Dermis microvascular lymphatic vessel endothelial cell (primary cell): ENCODE measurements around the gene FILIP1L. TPM values are rescaled to one million over a fixed set of nuclear protein-coding genes. Genes with fewer than 3 reads are reported as not detected.
"Not testable (repeated sequence)": the region's sequence is repeated elsewhere in the genome, so short reads cannot be mapped to it uniquely, and the experiment has no call there.

Experiments
- DNase-seq, 2 donors: peaks; one replicate each; pipeline versions ENCODE4 v3.0.0 to v3.0.0-alpha.2; 2010; ENCODE audit warnings: low read depth in 2 of 2
- total RNA-seq: library from RNA; depleted of rRNA; stranded (reverse); fragments of >200 nt; gene quantifications from 2 replicates; pipeline ENCODE4 v1.2.1, GENCODE V29; 2014

The FILIP1L gene
- total RNA-seq, 1 donor from 2014 or later: 19.0 TPM

DNA sequence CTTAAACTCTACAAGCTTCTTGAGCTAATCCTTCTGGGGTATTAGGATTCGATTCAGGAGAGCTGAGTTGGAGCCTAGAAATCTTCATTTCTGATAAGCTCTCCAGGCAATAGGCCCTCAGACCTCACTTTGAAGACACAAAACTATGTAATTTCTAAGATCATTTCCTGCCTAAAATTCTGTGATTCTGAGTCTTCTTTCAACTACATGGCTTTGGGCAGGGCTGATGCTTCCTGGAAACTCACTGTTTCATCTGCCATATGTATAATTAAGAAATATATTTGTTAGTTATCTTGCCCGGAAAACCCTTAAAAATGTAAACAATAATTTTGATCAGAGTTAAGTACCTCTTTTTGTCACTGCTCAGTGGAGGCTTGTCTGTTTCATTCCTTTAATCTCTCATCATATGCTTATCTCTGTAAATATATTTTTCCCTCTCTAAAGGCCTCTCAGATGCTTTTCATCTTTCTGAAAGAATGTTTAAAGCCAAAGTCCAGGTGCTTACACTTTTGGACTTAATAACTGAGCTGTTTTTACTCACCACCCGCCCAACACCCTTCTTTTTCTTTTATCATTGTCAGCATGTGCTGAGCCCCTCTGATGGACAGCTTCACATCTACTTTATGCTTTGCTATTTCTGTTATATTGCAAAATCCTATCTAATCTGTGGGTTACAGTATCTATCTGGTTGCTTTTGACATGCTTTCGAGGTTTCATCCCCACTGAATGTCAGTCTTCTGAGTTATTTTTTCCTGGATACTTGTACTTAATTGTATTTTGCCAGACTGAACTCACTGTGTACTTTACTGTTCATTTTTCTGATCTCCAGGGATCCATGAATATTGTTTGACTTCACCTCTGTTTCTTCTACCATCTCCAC lies 38.2 kb downstream of the FILIP1L start:
- DNase-seq: no peak

DNA sequence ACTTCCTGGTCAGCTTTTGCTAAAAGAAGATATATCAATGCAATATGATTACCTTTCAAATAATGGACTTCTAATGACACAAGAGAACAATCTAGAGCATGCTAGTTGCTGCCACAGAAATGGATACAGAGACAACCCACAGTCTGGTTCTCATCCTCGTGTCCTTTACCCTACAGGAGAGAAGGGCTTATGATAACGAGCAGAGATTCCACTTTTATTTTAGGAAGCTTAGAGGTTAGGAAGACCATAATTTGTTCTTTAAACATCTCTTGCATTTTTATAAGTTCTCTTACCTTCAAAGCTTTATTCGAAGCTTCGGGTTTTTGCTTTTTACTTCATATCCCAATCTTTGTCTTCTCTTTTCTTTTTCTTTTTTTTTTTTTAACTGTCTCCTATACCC lies 39.1 kb downstream of the FILIP1L start:
- no peak for DNase-seq

DNA sequence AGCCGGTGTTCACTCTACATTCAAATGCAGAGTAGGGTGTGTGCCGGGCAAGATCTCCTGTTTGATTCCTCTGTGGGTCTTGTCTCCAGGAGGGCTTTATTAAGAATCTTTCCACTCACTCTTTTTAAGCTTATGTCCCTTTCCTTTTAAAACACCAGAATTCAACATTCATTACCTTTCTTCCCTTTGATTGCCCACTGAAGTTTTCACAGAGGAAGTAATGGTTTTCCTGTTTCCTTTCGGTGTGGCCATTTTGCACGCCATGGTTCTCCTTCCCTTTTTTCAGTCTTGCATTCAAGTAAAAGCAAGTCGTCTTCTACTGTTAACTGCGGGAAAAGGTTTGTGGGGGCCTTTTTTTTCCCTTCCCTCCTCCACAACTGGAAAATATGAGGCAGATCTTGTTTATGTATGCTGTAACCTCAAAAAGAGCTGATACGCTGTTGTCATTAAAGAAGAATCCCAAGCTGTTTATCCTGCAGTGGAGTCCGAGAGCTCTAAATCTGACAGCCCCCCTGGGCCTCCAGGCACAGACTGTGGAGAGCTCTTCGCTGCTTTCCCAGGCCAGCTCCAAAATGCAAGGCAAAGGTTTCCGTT lies 40.5 kb downstream of the FILIP1L start:
- DNase-seq: peak in 1 of 2 donors; percentile 38

DNA sequence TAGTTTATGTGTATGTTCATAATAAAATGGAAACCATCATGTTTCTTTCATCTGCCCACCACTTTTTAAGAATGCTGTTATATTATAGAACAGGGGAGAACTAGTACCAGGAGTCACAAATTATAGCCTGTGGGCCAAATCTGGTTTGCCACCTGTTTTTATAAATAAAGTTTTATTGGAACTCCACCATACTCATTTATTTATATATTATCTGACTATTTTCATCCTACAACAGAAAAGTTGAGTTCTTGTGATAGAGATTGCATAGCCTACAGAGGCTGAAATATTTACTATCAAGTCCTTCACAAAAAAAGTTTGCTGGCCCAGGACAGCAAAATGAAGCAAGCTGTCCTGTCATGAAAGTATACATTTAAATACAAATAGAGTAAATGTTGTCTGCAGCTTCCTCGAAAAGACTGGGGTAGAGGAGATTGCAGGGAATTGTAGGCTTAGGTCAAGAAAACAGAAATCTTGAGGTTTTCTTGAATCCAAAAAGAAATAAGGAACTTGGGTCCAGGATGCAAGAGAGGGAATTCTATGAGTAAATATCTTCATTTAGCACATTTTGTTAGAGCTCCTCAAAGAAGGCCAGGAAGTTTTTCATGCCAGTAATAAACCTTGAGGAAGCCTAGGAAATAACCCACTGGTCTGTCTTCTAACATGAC lies 41.1 kb downstream of the FILIP1L start:
- no peak for DNase-seq

DNA sequence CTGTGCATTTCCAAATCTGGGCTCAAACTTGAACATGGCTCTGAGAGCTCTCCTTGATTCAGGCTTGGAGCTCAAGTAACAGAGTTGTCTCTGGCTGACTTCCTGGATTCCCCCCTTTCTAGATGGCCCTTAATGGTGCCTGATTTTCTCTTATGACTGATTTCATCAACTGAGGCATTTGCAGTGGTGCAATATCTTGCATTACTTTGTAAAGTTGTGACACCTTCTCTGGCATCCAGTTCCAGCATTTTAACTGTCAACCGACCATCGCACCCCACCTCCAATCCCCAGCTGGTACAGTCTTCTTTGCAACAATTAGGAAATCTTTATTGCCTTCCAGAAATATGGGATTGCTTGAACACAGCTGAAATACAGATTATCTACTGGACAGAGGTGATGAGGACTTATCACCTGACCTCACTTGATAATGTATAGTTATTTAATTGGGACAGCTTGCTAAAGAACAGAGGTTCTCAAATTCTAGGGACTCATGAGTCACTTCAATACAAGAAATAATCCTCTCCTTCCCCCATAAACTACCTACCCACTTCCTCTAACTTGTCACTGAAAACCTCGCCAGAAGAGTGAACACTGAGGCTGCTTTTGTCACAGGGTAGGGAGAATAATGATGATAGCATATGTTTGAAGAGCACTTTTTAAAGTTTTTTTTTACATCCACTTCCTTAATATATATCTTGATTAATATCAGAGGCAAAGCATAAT lies 41.8 kb downstream of the FILIP1L start:
- DNase-seq: no peak

DNA sequence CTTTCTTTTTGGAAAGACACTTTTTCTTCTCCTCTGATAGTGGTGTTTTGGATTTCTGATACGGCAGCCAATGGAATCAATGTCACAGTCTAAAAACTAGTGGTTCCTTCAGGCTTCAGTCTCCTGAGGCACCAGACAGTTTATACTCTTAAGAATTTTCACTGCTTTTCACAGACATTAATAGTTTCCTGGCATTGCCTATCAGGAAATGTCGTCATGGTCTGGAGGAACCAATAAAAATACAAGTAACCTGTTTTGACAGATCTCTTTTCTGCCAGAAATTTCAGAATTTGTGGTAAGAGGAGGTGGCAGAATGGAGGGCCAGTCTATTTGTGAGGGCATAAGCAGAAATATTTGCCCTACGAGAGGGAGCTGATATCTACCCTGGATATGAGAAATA lies 44.8 kb downstream of the FILIP1L start:
- peak in 1 of 2 donors; percentile 45 for DNase-seq

DNA sequence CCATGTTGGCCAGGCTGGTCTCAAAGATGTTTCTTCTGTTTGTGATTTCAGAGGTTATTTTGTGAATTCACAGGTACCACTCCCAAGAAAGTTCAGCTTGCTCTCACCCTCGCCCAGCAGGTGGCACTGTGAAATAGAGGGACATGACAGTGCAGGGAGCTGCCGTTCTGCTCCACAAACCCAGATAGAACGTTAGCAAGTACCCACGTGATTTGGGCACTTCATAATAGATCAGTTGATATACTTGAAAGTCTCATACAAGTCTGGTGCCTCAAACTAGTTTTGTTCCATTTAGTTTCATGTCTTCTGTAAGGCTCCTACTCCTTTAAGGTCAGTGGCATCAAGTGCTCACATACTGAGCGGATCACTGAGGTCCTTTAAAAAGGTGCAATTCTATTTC lies 45.5 kb downstream of the FILIP1L start:
- peak; percentile 75 to 85 for DNase-seq

DNA sequence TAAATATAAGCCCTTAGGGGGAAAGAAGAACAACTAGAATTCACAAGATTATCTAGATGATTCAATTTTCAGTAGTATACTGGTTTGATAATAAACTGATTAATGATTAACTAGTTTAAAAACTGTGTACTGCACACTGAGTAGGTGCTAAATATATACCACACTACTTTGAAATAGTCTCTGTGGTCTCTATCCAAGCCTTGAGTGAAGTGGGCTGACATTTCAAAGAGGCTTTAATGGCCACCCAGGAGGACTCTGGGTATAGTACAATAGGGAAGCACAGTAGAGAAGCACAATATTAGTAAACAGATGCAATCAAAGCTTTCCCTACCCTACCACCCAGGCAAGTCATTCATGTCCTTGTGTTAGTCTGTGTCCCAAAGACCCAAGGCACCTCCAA lies 46.7 kb downstream of the FILIP1L start:
- no peak for DNase-seq

DNA sequence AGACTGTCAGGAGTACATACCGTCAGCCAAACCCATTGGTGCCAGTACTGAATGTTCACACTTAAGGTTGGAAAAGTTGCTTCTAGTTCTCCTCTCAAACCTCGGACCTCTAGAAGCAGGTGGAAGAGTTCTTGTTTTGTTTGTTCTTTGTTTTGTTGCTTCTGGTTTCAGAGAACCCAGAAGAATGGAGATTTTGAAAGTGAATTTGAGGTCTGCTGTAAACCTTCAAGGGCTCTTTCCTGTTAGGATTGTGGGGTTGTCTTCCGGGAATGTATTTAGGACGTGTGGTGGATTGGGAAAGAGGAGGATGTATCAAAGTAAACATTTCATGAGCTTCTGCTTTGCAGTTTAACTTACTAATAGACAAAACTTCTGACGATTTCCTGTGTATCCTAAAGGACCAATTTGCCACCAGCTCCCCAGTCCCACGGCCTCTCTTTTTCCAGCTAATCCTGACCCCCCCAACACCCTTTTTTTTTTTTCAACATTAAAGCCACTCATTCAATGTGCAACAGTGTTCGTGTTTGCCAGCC lies 50.3 kb downstream of the FILIP1L start:
- no peak for DNase-seq

DNA sequence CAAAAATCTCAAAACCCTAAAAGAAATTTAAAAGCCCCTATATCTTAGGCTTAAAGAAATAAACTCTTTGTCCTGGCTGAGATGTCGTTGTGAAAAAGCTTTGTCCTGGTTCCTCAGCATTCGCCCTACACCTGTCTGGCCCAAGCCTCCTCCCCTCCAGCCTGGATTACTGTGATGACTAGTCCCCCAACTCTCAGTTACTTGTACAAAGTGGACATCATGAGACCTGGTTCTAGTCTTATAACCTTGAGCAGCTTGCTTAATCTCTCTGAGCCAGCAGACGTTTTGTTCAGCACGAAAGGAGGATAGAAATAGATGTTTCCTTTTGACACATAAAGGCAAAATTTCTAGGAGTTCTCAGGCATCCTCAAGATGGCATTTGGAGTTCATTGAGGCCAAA lies 51.6 kb downstream of the FILIP1L start:
- DNase-seq: no peak

DNA sequence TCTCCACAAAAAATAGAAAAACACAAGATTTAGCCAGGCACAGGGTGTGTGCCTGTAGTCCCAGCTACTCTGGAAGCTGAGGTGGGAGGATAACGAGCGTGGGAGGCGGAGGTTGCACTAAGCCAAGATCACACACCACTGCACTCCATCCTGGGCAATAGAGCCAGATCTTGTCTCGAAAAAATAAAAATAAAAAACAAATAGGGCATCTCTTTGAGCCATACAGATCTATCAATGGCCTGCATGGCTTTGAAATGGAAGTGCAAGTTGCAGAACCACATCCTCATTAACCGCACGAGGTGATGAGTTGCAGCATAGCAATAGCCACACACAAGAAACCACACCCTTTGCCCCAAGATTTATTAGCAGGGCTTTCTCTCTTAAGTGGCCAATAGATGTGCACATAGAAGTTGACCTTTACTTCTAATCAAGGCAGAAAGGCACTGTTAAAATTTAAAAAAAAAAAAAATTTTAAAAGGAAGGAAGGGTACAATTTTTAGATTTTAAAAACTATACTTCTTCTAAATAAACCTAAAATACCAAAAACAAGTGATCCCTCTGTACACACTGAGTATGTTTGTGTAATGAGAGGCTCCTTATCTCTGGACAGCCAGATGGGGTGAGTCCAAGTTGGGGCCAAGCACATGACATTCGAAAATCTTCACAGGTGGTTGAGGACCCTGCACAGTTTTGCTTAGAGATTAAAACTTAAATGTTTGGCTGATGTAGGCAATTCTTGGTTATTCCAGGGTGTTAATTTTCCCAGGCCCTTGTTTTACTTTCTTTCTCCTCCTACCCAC lies 53.4 kb downstream of the FILIP1L start:
- no peak for DNase-seq

DNA sequence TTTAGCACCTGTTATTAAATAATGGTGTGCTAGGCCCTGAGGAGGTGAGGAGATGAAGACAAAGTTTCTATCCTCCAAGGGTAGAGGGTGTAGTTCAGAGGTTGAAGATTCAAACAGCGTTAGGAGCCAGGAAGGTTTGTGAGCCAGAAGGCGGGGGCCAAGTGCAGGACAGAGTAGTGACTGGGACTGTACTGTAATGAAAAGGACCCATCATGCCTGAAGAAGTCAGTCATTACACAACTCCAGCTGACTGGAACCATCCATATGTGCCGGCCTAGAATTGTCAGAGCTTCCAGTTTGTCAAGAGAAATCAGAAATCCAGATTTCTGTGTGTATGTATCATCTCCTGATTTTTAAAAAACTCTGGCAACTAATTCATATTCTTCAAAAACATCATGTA lies 54.8 kb downstream of the FILIP1L start:
- DNase-seq: no peak

DNA sequence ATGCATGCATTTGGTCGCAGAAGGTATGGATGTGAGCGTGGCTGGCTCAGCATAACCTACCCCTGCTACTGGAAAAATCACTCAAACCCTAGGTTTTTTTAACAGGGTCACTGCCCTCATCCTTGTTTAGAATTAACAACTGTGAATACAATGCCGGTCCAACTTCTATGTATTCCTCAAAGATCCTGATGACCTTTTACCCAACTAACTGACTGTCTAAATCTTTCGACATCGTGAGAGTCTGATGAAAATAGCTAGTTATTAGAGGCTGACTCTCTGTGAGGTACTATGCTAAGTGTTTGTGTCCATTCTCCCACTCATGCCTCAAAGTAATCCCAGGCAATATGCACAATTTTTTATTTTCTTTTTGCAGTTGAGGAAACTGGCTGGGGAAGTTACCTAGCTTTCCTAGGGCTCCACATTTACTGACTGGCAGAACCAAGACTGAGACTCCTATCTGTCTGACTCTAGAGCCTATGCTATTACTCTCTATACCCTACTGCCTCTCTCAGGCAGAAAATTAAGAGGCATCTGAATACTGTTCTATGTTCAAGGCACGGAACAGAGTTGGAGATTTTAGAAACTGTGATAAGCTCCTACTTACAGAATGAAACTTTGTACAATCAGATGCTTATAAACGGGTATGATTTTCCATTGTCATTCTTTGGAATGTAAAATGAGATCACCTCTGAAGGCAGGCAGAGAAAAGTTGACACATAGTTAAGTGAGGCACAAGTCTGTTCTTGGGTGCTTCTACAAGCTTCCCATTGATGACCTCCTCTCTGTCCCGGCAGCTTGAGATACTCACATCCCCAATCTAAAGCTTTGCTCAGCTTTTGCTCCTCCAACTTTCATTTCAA lies 56.4 kb downstream of the FILIP1L start:
- DNase-seq: no peak

DNA sequence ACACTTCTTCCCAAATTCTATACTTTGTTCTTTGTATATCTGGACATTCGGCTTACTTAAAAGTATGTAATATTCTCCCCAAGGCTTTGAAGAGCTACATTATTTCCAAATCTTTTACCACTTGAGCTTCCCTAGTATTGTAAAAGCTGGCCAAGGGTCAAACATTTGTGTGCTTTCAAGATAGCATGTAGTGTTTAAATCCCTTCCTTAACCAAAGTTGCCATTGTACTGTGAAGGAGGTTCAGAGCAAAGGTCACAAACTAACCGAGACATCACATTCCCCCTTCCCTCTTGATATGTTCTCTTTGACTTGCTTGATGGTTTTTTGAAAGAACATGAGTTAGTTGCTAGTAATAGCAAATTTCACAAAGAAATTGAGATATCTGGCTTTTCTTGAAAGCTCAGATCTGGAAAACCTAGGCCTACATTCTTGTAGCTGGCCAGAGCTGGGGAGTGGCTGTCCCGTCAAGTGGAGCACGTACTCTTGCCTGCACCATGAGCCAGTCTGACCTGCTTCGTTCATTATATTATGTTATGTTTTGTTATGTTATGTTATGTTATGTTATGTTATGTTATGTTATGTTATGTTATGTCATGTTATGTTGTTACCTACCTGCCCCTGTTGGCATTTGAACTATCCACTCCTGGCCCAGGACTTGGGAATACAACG lies 60.2 kb downstream of the FILIP1L start:
- DNase-seq: no peak

DNA sequence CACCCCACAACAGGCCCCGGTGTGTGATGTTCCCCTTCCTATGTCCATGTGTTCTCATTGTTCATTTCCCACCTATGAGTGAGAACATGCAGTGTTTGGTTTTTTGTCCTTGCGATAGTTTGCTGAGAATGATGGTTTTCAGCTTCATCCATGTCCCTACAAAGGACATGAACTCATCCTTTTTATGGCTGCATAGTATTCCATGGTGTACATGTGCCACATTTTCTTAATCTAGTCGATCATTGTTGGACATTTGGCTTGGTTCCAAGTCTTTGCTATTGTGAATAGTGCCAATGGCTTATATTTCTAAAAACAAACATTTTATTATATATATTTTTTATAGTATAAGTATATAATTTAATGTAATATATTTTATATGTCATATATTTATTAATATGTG lies 62.8 kb downstream of the FILIP1L start:
- DNase-seq: not testable (repeated sequence)

DNA sequence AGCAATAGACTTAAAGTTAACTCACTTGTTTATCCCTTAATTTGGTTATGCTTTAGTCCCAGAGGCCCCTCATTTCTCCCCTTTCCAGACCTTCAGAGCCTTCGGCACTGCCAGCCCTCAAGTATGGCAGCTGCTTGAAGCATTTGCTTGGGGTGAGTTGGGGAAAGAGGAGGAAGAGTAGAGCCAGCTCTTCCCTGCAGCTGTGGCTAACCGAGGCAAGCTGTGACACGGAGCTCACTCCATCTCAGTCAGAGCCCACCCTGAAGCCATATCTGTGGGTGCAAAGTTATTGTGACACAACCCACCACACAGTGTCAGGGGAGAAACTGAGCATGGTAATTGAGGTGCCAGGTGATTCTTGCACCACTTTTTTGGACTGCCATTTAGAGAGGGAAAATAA lies 66.1 kb downstream of the FILIP1L start:
- DNase-seq: no peak

DNA sequence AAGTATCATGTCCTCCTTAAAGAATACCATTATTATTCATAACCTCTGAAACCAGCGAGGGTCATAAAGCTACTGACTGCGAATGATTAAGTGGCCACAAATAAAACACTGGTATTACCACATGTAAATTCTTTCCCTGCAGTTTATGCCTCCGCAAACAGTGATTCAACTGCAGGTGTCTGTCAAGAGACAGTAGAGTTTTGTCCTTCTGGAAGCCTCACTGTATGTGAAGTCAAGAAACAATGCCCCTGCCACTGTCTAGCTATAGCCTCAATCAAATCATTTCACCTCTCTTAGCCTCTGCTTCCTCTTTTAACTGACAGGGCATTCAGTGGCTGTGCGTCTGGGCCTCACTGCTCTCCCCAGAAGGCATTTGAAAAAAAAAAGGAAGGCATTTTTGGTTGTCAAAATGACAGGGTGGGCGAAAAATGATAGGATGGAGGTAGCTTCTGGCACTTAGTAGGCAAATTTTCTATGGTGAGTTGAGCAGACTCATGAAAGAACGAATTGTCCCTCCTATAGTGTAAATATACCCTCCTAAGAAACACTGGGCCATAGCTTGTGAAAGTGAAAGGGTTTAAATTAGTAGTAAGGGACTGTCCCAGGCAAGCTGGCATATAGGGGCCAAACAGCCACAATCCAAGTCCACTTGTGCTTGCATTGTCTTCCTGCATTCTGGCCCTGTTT lies 66.7 kb downstream of the FILIP1L start:
- peak in 1 of 2 donors; percentile 45 for DNase-seq

DNA sequence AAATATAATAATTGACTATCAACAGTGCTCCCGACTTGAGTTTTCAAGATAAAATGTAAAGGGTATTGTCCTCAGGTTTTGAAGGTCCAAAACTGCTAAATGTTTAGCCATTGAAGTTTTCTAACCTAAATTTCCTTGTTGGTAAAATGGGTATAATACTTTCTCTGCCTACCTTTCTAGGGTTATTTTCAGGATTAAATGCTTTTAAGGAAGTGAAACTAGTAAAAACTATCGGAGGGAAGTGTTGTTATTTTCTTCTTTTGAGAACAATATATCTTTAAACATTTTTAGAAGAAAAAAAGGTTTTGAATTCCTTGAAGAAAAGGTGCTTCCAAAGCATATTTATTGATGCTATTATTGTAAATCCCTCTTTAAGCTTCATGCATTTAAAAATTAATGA lies 67.3 kb downstream of the FILIP1L start:
- no peak for DNase-seq

DNA sequence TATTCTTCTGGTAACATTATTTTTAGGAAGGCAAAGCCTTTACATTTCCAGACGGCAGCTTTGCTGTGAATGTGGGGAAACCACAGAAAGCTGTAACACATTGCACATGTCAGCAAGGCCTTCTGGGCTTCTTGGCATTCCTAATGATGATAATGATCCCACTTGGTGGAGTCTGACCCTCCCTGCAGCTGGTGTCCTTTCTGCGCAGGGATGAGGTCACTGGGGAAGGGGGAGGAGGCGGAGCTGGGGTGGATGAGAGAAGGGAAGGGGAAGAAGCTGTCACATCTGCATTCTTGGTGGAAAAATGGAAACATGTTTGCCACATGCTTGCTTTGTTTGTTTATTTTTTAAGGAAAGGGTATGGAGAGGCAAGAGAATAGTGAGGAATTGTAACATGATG lies 68.6 kb downstream of the FILIP1L start:
- peak in 1 of 2 donors; percentile 45 for DNase-seq
